Vagina (tissue), 2 donors: ENCODE measurements around the gene RFTN1. TPM values are rescaled to one million over a fixed set of nuclear protein-coding genes. Genes with fewer than 3 reads are reported as not detected.

ENCODE experiments used
- DNase-seq, 2 donors: peaks; one replicate each; pipeline ENCODE4 v3.0.0-alpha.2; 2017; ENCODE audit errors: extremely low spot score in 2 of 2
- H3K27ac ChIP-seq: fragments of 200-600 bp; sonication (generic); one replicate; pipeline ENCODE4 v1.5.1; 2019
- H3K27me3 ChIP-seq: fragments of 200-600 bp; sonication (generic); one replicate; pipeline ENCODE4 v1.5.1; 2019
- H3K36me3 ChIP-seq, 2 donors: fragments of 200-600 bp; sonication (generic); one replicate each; pipeline ENCODE4 v1.5.1; 2017 to 2019
- H3K4me1 ChIP-seq: fragments of 200-600 bp; sonication (generic); one replicate; pipeline ENCODE4 v1.5.1; 2019
- H3K4me3 ChIP-seq, 2 donors: fragments of 200-600 bp; sonication (generic); 1 replicate in 1 of 2; 2 replicates in 1 of 2; pipeline ENCODE4 v1.5.1; 2016 to 2019
- H3K9me3 ChIP-seq: fragments of 200-600 bp; sonication (generic); one replicate; pipeline ENCODE4 v1.5.1; 2019
- CTCF ChIP-seq, 3 experiments: fragments of 450-650 bp in 2 of 3; fragments of 200-600 bp in 1 of 3; sonication (generic) in 1 of 3; IDR thresholded peaks; one replicate each; pipeline ENCODE4 v1.5.1; 2017 to 2019; ENCODE audit warnings: antibody characterized with exemption in 3 of 3, mild to moderate bottlenecking in 2 of 3, moderate library complexity in 2 of 3
- POLR2A ChIP-seq, 2 donors: fragments of 450-650 bp; IDR thresholded peaks; one replicate each; pipeline ENCODE4 v1.6.1; 2017; ENCODE audit warnings: antibody characterized with exemption in 2 of 2, mild to moderate bottlenecking in 2 of 2, moderate library complexity in 2 of 2
- POLR2AphosphoS5 ChIP-seq, 2 donors: sonication (generic); formaldehyde crosslinking; IDR thresholded peaks; one replicate each; pipeline ENCODE4 v1.9.0; 2017; ENCODE audit warnings: antibody characterized with exemption in 2 of 2, mild to moderate bottlenecking in 2 of 2, low read depth in 1 of 2; ENCODE audit not compliant: insufficient read depth in 1 of 2
- intact Hi-C: fragments of 100-400 bp; cut with DNase I; formaldehyde crosslinking; loops from one replicate; pipeline ENCODE4 v1.15.1; 2023
- total RNA-seq: library from RNA; depleted of rRNA; stranded (reverse); fragments of >200 nt; gene quantifications from one replicate; pipeline ENCODE4 v1.2.3, GENCODE V29; 2016

RFTN1 gene
- total RNA-seq, 1 donor from 2014 or later = 47.4 TPM

GRCh38 chr3:16511681-16512434 is 1.6 kb downstream of the RFTN1 start:
- no peaks in the 10 kb centered on the region for H3K36me3 ChIP-seq
- intact Hi-C loops = loop anchor here (10.0 kb wide), 3 partner anchors 67 to 197 kb away; no protein-coding TSS in a partner anchor
- no peaks in the 10 kb centered on the region for H3K9me3 ChIP-seq
- peak overlapping the region; percentile 77 to 88 for H3K4me3 ChIP-seq
- peak overlapping the region; percentile 77 for H3K27ac ChIP-seq
- peaks cover 36% of the 10 kb centered on the region for H3K4me1 ChIP-seq
- no peak for DNase-seq
- H3K27me3 ChIP-seq = no peaks in the 10 kb centered on the region
- TF ChIP-seq CTCF (IDR thresholded peaks at IDR 0.05) (no peak), POLR2AphosphoS5 (IDR thresholded peaks at IDR 0.05; ENCODE audit: insufficient read depth in 1 of 2, low read depth in 1 of 2) (peak in 1 of 2 donors; percentile 12), POLR2A (IDR thresholded peaks at IDR 0.05) (no peak)

GRCh38 chr3:16510620-16511319 is 2.7 kb downstream of the RFTN1 start:
- Histone ChIP-seq H3K9me3 (no peaks in the 10 kb centered on the region), H3K4me3 (no peak overlapping the region), H3K36me3 (no peaks in the 10 kb centered on the region), H3K4me1 (peaks cover 36% of the 10 kb centered on the region), H3K27ac (no peak overlapping the region), H3K27me3 (no peaks in the 10 kb centered on the region)
- DNase-seq = no peak
- intact Hi-C loops = loop anchor here (10.0 kb wide), 3 partner anchors 66 to 196 kb away; no protein-coding TSS in a partner anchor
- TF ChIP-seq POLR2A (IDR thresholded peaks at IDR 0.05) (no peak), CTCF (IDR thresholded peaks at IDR 0.05) (no peak), POLR2AphosphoS5 (IDR thresholded peaks at IDR 0.05; ENCODE audit: insufficient read depth in 1 of 2, low read depth in 1 of 2) (no peak)

GRCh38 chr3:16509721-16510619 is 3.5 kb downstream of the RFTN1 start:
- H3K27me3 ChIP-seq = no peaks in the 10 kb centered on the region
- no peak overlapping the region for H3K4me3 ChIP-seq
- no peaks in the 10 kb centered on the region for H3K9me3 ChIP-seq
- no peak for DNase-seq
- H3K4me1 ChIP-seq = peaks cover 36% of the 10 kb centered on the region
- H3K36me3 ChIP-seq = no peaks in the 10 kb centered on the region
- TF ChIP-seq CTCF (IDR thresholded peaks at IDR 0.05) = no peak
- TF ChIP-seq POLR2AphosphoS5 (IDR thresholded peaks at IDR 0.05; ENCODE audit: insufficient read depth in 1 of 2, low read depth in 1 of 2) = no peak
- TF ChIP-seq POLR2A (IDR thresholded peaks at IDR 0.05) = no peak
- intact Hi-C loops = loop anchor here (10.0 kb wide), 3 partner anchors 65 to 195 kb away; no protein-coding TSS in a partner anchor
- no peak overlapping the region for H3K27ac ChIP-seq

- TF ChIP-seq CTCF (IDR thresholded peaks at IDR 0.05) (no peak), POLR2AphosphoS5 (IDR thresholded peaks at IDR 0.05; ENCODE audit: insufficient read depth in 1 of 2, low read depth in 1 of 2) (no peak), POLR2A (IDR thresholded peaks at IDR 0.05) (no peak)
- Histone ChIP-seq H3K4me3 (no peak overlapping the region), H3K27me3 (no peaks in the 10 kb centered on the region), H3K4me1 (peaks cover 32% of the 10 kb centered on the region), H3K9me3 (no peaks in the 10 kb centered on the region), H3K36me3 (no peaks in the 10 kb centered on the region), H3K27ac (no peak overlapping the region)
- DNase-seq = no peak
- intact Hi-C loops = no loop called here
Observed at GRCh38 chr3:16508591-16508995, 4.9 kb downstream of the RFTN1 start.
